Sigmoid colon (tissue), 4 donors: ENCODE data around the gene XCL1.

Source experiments
- POLR2A ChIP-seq, 2 donors: fragments of 450-650 bp; IDR thresholded peaks; one replicate each; pipeline ENCODE4 v1.6.1; 2016; ENCODE audit warnings: antibody characterized with exemption in 2 of 2, mild to moderate bottlenecking in 2 of 2, moderate library complexity in 2 of 2
- POLR2AphosphoS5 ChIP-seq, 4 donors: sonication (generic); formaldehyde crosslinking; IDR thresholded peaks; one replicate each; pipeline ENCODE4 v1.6.1; 2017; ENCODE audit warnings: antibody characterized with exemption in 4 of 4
- TF ChIP-seq, protein P1 (sequence below), 4 experiments: fragments of 450-650 bp in 3 of 4; fragments of 200-600 bp in 1 of 4; IDR thresholded peaks; one replicate each; pipeline ENCODE4 v1.5.1; 2016 to 2019; ENCODE audit warnings: antibody characterized with exemption in 4 of 4, mild to moderate bottlenecking in 3 of 4, moderate library complexity in 2 of 4

- TF ChIP-seq, protein P1, sequence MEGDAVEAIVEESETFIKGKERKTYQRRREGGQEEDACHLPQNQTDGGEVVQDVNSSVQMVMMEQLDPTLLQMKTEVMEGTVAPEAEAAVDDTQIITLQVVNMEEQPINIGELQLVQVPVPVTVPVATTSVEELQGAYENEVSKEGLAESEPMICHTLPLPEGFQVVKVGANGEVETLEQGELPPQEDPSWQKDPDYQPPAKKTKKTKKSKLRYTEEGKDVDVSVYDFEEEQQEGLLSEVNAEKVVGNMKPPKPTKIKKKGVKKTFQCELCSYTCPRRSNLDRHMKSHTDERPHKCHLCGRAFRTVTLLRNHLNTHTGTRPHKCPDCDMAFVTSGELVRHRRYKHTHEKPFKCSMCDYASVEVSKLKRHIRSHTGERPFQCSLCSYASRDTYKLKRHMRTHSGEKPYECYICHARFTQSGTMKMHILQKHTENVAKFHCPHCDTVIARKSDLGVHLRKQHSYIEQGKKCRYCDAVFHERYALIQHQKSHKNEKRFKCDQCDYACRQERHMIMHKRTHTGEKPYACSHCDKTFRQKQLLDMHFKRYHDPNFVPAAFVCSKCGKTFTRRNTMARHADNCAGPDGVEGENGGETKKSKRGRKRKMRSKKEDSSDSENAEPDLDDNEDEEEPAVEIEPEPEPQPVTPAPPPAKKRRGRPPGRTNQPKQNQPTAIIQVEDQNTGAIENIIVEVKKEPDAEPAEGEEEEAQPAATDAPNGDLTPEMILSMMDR (IDR thresholded peaks at IDR 0.05), result no peak
- TF ChIP-seq POLR2A (IDR thresholded peaks at IDR 0.05), result no peak
- no peak for TF ChIP-seq POLR2AphosphoS5 (IDR thresholded peaks at IDR 0.05)
Measured at GRCh38 chr1:168535536-168535935, 40.9 kb upstream of the XCL1 start.
